H1 (cell line): Measurements from ENCODE around the gene FAM221B. TPM values are rescaled to one million over a fixed set of nuclear protein-coding genes. Genes with fewer than 3 reads are reported as not detected.

Experiments
- CTCF ChIA-PET: fragments of 300-600 bp; sonication (Branson Sonifier 250); formaldehyde crosslinking; loops from one replicate; lab custom pipeline; 2021; ENCODE audit not compliant: partially characterized antibody; lab: Charles Lee
- POLR2A ChIA-PET: fragments of 300-600 bp; sonication (Branson Sonifier 250); formaldehyde crosslinking; loops from one replicate; lab custom pipeline; 2021; ENCODE audit warnings: inconsistent platforms; ENCODE audit not compliant: partially characterized antibody; lab: Charles Lee
- DNase-seq, 2 experiments: peaks; one replicate each; pipeline versions ENCODE4 v3.0.0 to v3.0.0-alpha.2; 2010 to 2022; ENCODE audit warnings: low spot score in 2 of 2, low read depth in 1 of 2, mixed read lengths in 1 of 2
- FAIRE-seq: peaks from 2 replicates; lab custom pipeline; 2011; peaks lifted over from hg19 to GRCh38; lab: Jason Lieb, UNC
- H2AFZ ChIP-seq: 2 replicates; pipeline ENCODE4 v1.8.1; 2012; ENCODE audit warnings: low read length, inconsistent platforms
- H2AK5ac ChIP-seq: 2 replicates; pipeline ENCODE4 v1.6.1; 2013; ENCODE audit warnings: low read depth, low read length
- H2BK120ac ChIP-seq: replicated peaks from 2 replicates; pipeline ENCODE3; 2013; ENCODE audit warnings: low read depth, low read length, inconsistent platforms
- H2BK12ac ChIP-seq: 2 replicates; pipeline ENCODE4 v1.6.1; 2013; ENCODE audit warnings: low read depth, low read length
- H2BK15ac ChIP-seq: 2 replicates; pipeline ENCODE4 v1.6.1; 2013; ENCODE audit warnings: low read length
- H2BK20ac ChIP-seq: 2 replicates; pipeline ENCODE4 v1.6.1; 2013; ENCODE audit warnings: low read length
- H2BK5ac ChIP-seq: 2 replicates; pipeline ENCODE4 v1.6.1; 2013; ENCODE audit warnings: low read depth, low read length
- H3K14ac ChIP-seq: 2 replicates; pipeline ENCODE4 v1.6.1; 2013; ENCODE audit warnings: inconsistent platforms; ENCODE audit not compliant: insufficient read length
- H3K18ac ChIP-seq: 2 replicates; pipeline ENCODE4 v1.6.1; 2013; ENCODE audit warnings: low read length; ENCODE audit errors: extremely low read depth
- H3K23ac ChIP-seq: 2 replicates; pipeline ENCODE4 v1.6.1; 2013; ENCODE audit warnings: inconsistent platforms; ENCODE audit not compliant: insufficient read length
- H3K23me2 ChIP-seq: 2 replicates; pipeline ENCODE4 v1.6.1; 2013; ENCODE audit warnings: low read depth, low read length
- H3K27ac ChIP-seq: 2 replicates; pipeline ENCODE4 v1.6.1; 2011; ENCODE audit warnings: low read depth, low read length, inconsistent platforms
- H3K27me3 ChIP-seq, 4 experiments: replicated peaks in 1 of 4; 1 replicate in 1 of 4; 2 replicates in 3 of 4; pipeline versions ENCODE4 v1.6.1 to v1.8.1; 2011 to 2013; ENCODE audit warnings: low read length in 3 of 4, mild to moderate bottlenecking in 3 of 4, inconsistent platforms in 2 of 4, mixed read lengths in 2 of 4, moderate library complexity in 1 of 4; ENCODE audit not compliant: control insufficient read depth in 3 of 4, insufficient read depth in 3 of 4; ENCODE audit errors: extremely low read depth in 1 of 4
- H3K36me3 ChIP-seq, 4 experiments: 2 replicates each; pipeline versions ENCODE4 v1.6.1 to v1.8.1; 2011 to 2013; ENCODE audit warnings: mild to moderate bottlenecking in 4 of 4, low read length in 3 of 4, moderate library complexity in 2 of 4, control low read depth in 1 of 4, inconsistent platforms in 1 of 4; ENCODE audit not compliant: insufficient read depth in 4 of 4, control insufficient read depth in 2 of 4
- H3K4ac ChIP-seq: replicated peaks from 2 replicates; pipeline ENCODE3; 2013; ENCODE audit warnings: low read length, low read depth, mixed read lengths, inconsistent platforms; ENCODE audit not compliant: insufficient read length
- H3K4me1 ChIP-seq, 4 experiments: replicated peaks in 1 of 4; 1 replicate in 1 of 4; 2 replicates in 3 of 4; pipeline versions ENCODE4 v1.6.1 to v1.8.1; 2011 to 2013; ENCODE audit warnings: low read length in 3 of 4, inconsistent platforms in 2 of 4, mixed read lengths in 1 of 4; ENCODE audit not compliant: insufficient read depth in 4 of 4, control insufficient read depth in 3 of 4
- H3K4me2 ChIP-seq, 2 experiments: 2 replicates each; pipeline versions ENCODE4 v1.6.1 to v1.8.1; 2011 to 2013; ENCODE audit warnings: low read depth in 2 of 2, low read length in 2 of 2, control low read depth in 1 of 2, inconsistent platforms in 1 of 2, mild to moderate bottlenecking in 1 of 2; ENCODE audit not compliant: insufficient read depth in 1 of 2
- H3K4me3 ChIP-seq, 4 experiments: fragments of 200-600, 300-600 bp in 1 of 4; sonication (generic), shearing (Covaris generic), sonication (Bioruptor Twin) in 1 of 4; 2 replicates each; pipeline versions ENCODE4 v1.5.1 to v1.8.1; 2011 to 2016; ENCODE audit warnings: low read length in 4 of 4, low read depth in 3 of 4, control low read depth in 2 of 4, inconsistent platforms in 2 of 4, mild to moderate bottlenecking in 2 of 4, mixed read lengths in 1 of 4, moderate library complexity in 1 of 4; ENCODE audit not compliant: insufficient read depth in 2 of 4; ENCODE audit errors: extremely low read depth in 1 of 4
- H3K56ac ChIP-seq: replicated peaks from 2 replicates; pipeline ENCODE3; 2013; ENCODE audit warnings: low read depth, mild to moderate bottlenecking, mixed read lengths, low read length, inconsistent platforms; ENCODE audit not compliant: insufficient read length
- H3K79me1 ChIP-seq: 2 replicates; pipeline ENCODE4 v1.6.1; 2013; ENCODE audit warnings: low read depth, low read length, control low read depth
- H3K79me2 ChIP-seq, 2 experiments: 2 replicates each; pipeline versions ENCODE4 v1.6.1 to v1.8.1; 2012 to 2013; ENCODE audit warnings: low read length in 2 of 2, mild to moderate bottlenecking in 2 of 2, inconsistent platforms in 1 of 2; ENCODE audit not compliant: insufficient read depth in 2 of 2, control insufficient read depth in 1 of 2
- H3K9ac ChIP-seq, 4 experiments: replicated peaks in 1 of 4; 1 replicate in 1 of 4; 2 replicates in 3 of 4; pipeline versions ENCODE4 v1.6.1 to v1.8.1; 2011 to 2013; ENCODE audit warnings: low read depth in 3 of 4, low read length in 3 of 4, control low read depth in 2 of 4, mild to moderate bottlenecking in 2 of 4, moderate library complexity in 2 of 4, inconsistent platforms in 1 of 4; ENCODE audit errors: extremely low read depth in 1 of 4
- H3K9me3 ChIP-seq, 2 experiments: 2 replicates each; pipeline versions ENCODE4 v1.6.1 to v1.8.1; 2012 to 2013; ENCODE audit warnings: mild to moderate bottlenecking in 2 of 2, moderate library complexity in 2 of 2, control low read depth in 1 of 2, inconsistent platforms in 1 of 2, low read depth in 1 of 2, low read length in 1 of 2, mixed read lengths in 1 of 2; ENCODE audit not compliant: insufficient read depth in 2 of 2
- H4K20me1 ChIP-seq, 2 experiments: replicated peaks in 1 of 2; 2 replicates each; pipeline versions ENCODE3 to v1.8.1; 2011 to 2013; ENCODE audit warnings: inconsistent platforms in 2 of 2, low read length in 2 of 2, mild to moderate bottlenecking in 1 of 2; ENCODE audit not compliant: insufficient read depth in 2 of 2, control insufficient read depth in 1 of 2
- H4K5ac ChIP-seq: 2 replicates; pipeline ENCODE4 v1.6.1; 2013; ENCODE audit warnings: low read length, low read depth, mixed read lengths, inconsistent platforms; ENCODE audit not compliant: insufficient read length
- H4K8ac ChIP-seq: 2 replicates; pipeline ENCODE4 v1.8.0; 2013; ENCODE audit warnings: mild to moderate bottlenecking, moderate library complexity, low read length, inconsistent platforms; ENCODE audit not compliant: insufficient read depth; ENCODE audit errors: extremely low read depth
- H4K91ac ChIP-seq: replicated peaks from 2 replicates; pipeline ENCODE3; 2013; ENCODE audit warnings: low read length, mixed read lengths, inconsistent platforms; ENCODE audit not compliant: insufficient read length
- BRCA1 ChIP-seq: IDR thresholded peaks from 2 replicates; pipeline ENCODE4 v1.6.1; 2012; ENCODE audit warnings: low read depth, low read length, improper control_type of control experiment
- EZH2 ChIP-seq: fragments of 200-600 bp; sonication (generic); IDR thresholded peaks from 2 replicates; pipeline ENCODE4 v1.7.1; 2012; ENCODE audit warnings: low read depth, mild to moderate bottlenecking, moderate library complexity, low read length, inconsistent platforms; ENCODE audit not compliant: severe bottlenecking
- GABPA ChIP-seq: IDR thresholded peaks from 2 replicates; pipeline ENCODE4 v1.6.1; 2011; ENCODE audit warnings: mild to moderate bottlenecking, low read length, moderate library complexity, borderline replicate concordance; ENCODE audit not compliant: insufficient read depth
- KDM1A ChIP-seq: fragments of 200-600, 300-600 bp; sonication (generic); IDR thresholded peaks from 2 replicates; pipeline ENCODE4 v1.7.1; 2016; ENCODE audit warnings: mild to moderate bottlenecking, low read length, borderline replicate concordance
- POLR2AphosphoS5 ChIP-seq: IDR thresholded peaks from 2 replicates; pipeline ENCODE4 v1.6.1; 2011; ENCODE audit warnings: low read depth, low read length
- SP1 ChIP-seq: IDR thresholded peaks from 2 replicates; pipeline ENCODE4 v1.6.1; 2011; ENCODE audit warnings: low read depth, low read length
- TBP ChIP-seq: IDR thresholded peaks from 2 replicates; pipeline ENCODE4 v1.6.1; 2011; ENCODE audit warnings: low read depth, low read length, improper control_type of control experiment
- WGBS, 2 experiments: shearing (Covaris generic) in 1 of 2; methylation state at CpG; one replicate each; pipeline versions ENCODE4 v1.1.6 to v1.1.7; 2013 to 2015; ENCODE audit warnings: low lambda C conversion rate in 2 of 2, mixed read lengths in 2 of 2, inconsistent platforms in 1 of 2, low coverage in 1 of 2, missing lambda C conversion rate in 1 of 2; ENCODE audit not compliant: insufficient replicate concordance in 2 of 2, insufficient coverage in 1 of 2, insufficient read length in 1 of 2; ENCODE audit errors: extremely low coverage in 1 of 2, missing lambda C conversion rate in 1 of 2; 5-methylcytosine and 5-hydroxymethylcytosine counted together
- polyA plus RNA-seq, 7 experiments: library from polyadenylated mRNA; depleted of rRNA in 3 of 7; stranded (reverse) in 5 of 7; unstranded in 2 of 7; fragments of >200 nt in 5 of 7; fragments of 200-250 nt in 2 of 7; gene quantifications; 1 replicate in 5 of 7; 2 replicates in 1 of 7; 4 replicates in 1 of 7; pipeline versions ENCODE4 v1.2.1 to v1.2.3, GENCODE V29; 2011 to 2013; ENCODE audit warnings: missing spikeins in 2 of 7, mixed read lengths in 2 of 7
- total RNA-seq: library from RNA; stranded (reverse); fragmentation: NEBNext Ultra II Directional; extraction: Animal tissue kit (Norgen Biotek cat#: 25700); gene quantifications from 2 replicates; pipeline ENCODE4 v1.2.1, GENCODE V29; 2021

FAM221B gene
- total and polyA plus RNA-seq, 2 of the 8 experiments (the other 6 are each of a cell fraction or from before 2014, with no cell fraction given), result not detected

- peak overlapping the region; percentile 46 to 91 for H3K4me2 ChIP-seq
- no peak overlapping the region for H3K23ac ChIP-seq
- H2BK12ac ChIP-seq, result 0 out of 2 replicates have a peak overlapping the region, but pooled peaks have one; percentile 50
- H3K9me3 ChIP-seq, result no peaks in the 10 kb centered on the region
- FAIRE-seq (no peak), DNase-seq (no peak)
- H3K4me3 ChIP-seq, result peak overlapping the region in 2 of 4 experiments; percentile 65 to 67; a peak in 6 of 8 replicates
- H3K4me1 ChIP-seq, result peaks cover 5 to 13% (median 7%) of the 10 kb centered on the region in 4 experiments; a peak in 6 of 7 replicates
- no peak overlapping the region for H3K27ac ChIP-seq
- no peaks in the 10 kb centered on the region for H4K20me1 ChIP-seq
- H2AK5ac ChIP-seq, result 0 out of 2 replicates have a peak overlapping the region, but pooled peaks have one; percentile 65
- H2BK120ac ChIP-seq, result no peak overlapping the region
- H3K9ac ChIP-seq, result no peak overlapping the region
- peaks cover 5% of the 10 kb centered on the region; the same call in 1 of the 2 replicates for H3K23me2 ChIP-seq
- no peak overlapping the region for H2BK20ac ChIP-seq
- H3K4ac ChIP-seq, result no peak overlapping the region
- H4K91ac ChIP-seq, result no peak overlapping the region
- peaks cover 0 to 10% (median 0%) of the 10 kb centered on the region in 4 experiments; a peak in 4 of 7 replicates for H3K27me3 ChIP-seq
- 86% methylated on average over 26 of the region's 34 CpGs; no CpG with 5 or more reads in 1 of the 2 experiments for WGBS, 2 experiments
- CTCF ChIA-PET, result interaction anchor here (0.7 to 2.6 kb wide), 14 partner anchors 11 to 135 kb away, joined by 3 to 26 read pairs (median 3); partner anchors contain the start of genes HINT2 and SPAG8
- no peak for TF ChIP-seq TBP
- no peak for TF ChIP-seq EZH2
- TF ChIP-seq BRCA1, result no peak
- no peak for TF ChIP-seq KDM1A
- no peak for TF ChIP-seq GABPA
- no peak for TF ChIP-seq SP1
- no peak for TF ChIP-seq POLR2AphosphoS5
- no peak overlapping the region for H4K5ac ChIP-seq
- H3K14ac ChIP-seq, result no peak overlapping the region
- no peak overlapping the region for H2AFZ ChIP-seq
- H3K56ac ChIP-seq, result no peak overlapping the region
- POLR2A ChIA-PET, result interaction anchor here (0.7 to 3.9 kb wide), 9 partner anchors 12 to 56 kb away, joined by 3 to 38 read pairs (median 4); partner anchors contain the start of genes FAM221B, HINT2, SPAG8 and TMEM8B
- no peaks in the 10 kb centered on the region for H3K79me1 ChIP-seq
- no peak overlapping the region; the same call in 1 of the 2 replicates for H3K18ac ChIP-seq
- no peak overlapping the region for H2BK5ac ChIP-seq
- H3K79me2 ChIP-seq, result no peaks in the 10 kb centered on the region
- H3K36me3 ChIP-seq, result no peaks in the 10 kb centered on the region
- H4K8ac ChIP-seq, result peak overlapping the region; percentile 11; the same call in 1 of the 2 replicates
- H2BK15ac ChIP-seq, result peak overlapping the region; percentile 16; the same call in 1 of the 2 replicates
Observed at GRCh38 chr9:35792024-35792813, 36.3 kb downstream of the FAM221B start.
